Measurements from ENCODE around the gene KCTD7. TPM values are rescaled to one million over a fixed set of nuclear protein-coding genes. Genes with fewer than 3 reads are reported as not detected.

The KCTD7 gene
- total RNA-seq, 1 experiment from 2014 or later = 5.5 TPM

- TF ChIP-seq EZH2 (IDR thresholded peaks at IDR 0.05; ENCODE audit: low read length, unreplicated experiment) (no peak), EZH2phosphoT487 (IDR thresholded peaks at IDR 0.05; ENCODE audit: borderline replicate concordance, low read length) (no peak)
- TF ChIP-seq, protein P1, sequence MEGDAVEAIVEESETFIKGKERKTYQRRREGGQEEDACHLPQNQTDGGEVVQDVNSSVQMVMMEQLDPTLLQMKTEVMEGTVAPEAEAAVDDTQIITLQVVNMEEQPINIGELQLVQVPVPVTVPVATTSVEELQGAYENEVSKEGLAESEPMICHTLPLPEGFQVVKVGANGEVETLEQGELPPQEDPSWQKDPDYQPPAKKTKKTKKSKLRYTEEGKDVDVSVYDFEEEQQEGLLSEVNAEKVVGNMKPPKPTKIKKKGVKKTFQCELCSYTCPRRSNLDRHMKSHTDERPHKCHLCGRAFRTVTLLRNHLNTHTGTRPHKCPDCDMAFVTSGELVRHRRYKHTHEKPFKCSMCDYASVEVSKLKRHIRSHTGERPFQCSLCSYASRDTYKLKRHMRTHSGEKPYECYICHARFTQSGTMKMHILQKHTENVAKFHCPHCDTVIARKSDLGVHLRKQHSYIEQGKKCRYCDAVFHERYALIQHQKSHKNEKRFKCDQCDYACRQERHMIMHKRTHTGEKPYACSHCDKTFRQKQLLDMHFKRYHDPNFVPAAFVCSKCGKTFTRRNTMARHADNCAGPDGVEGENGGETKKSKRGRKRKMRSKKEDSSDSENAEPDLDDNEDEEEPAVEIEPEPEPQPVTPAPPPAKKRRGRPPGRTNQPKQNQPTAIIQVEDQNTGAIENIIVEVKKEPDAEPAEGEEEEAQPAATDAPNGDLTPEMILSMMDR (conservative IDR thresholded peaks at IDR 0.05; ENCODE audit: low read depth, low read length) = no peak
- no TSS peak for BruUV-seq (replicated peaks)
- H3K4me3 ChIP-seq (ENCODE audit: low read length) = no peak overlapping the region
- H2AFZ ChIP-seq (ENCODE audit: low read length) = no peak overlapping the region
- ChIA-PET POLR2A (ENCODE audit: unreplicated experiment) (interaction anchor here (0.6 kb wide), 1 partner anchor 84 kb away, joined by 3 read pairs; no protein-coding TSS in a partner anchor), CTCF (no interaction called here)
- DNase-seq = no peak
- no peak overlapping the region for H3K27ac ChIP-seq (ENCODE audit: low read length)
- H3K27me3 ChIP-seq (ENCODE audit: low read length) = no peaks in the 10 kb centered on the region
- no peak for ATAC-seq
- H3F3A ChIP-seq (ENCODE audit: low read length, unreplicated experiment) = no peaks in the 10 kb centered on the region
- no peaks in the 10 kb centered on the region for H3K9me3 ChIP-seq (ENCODE audit: low read length)
- no peak overlapping the region for H3K4me2 ChIP-seq (ENCODE audit: low read length)
- peaks cover 17% of the 10 kb centered on the region for H3K4me1 ChIP-seq (ENCODE audit: insufficient read depth, low read length)
- H3K9me2 ChIP-seq (replicated peaks; ENCODE audit: low read length) = no peaks in the 10 kb centered on the region
- no peaks in the 10 kb centered on the region for H3K36me3 ChIP-seq (ENCODE audit: low read depth, low read length)
- H4K20me1 ChIP-seq (ENCODE audit: low read length) = no peaks in the 10 kb centered on the region
- no peak overlapping the region for H3K9ac ChIP-seq (ENCODE audit: low read length)
- intact Hi-C loops (cut with micrococcal nuclease) = no loop called here
- peaks cover 44% of the 10 kb centered on the region for H3K79me2 ChIP-seq (ENCODE audit: low read length)
Measured at GRCh38 chr7:66689081-66689480, 60.4 kb downstream of the KCTD7 start.

DNA sequence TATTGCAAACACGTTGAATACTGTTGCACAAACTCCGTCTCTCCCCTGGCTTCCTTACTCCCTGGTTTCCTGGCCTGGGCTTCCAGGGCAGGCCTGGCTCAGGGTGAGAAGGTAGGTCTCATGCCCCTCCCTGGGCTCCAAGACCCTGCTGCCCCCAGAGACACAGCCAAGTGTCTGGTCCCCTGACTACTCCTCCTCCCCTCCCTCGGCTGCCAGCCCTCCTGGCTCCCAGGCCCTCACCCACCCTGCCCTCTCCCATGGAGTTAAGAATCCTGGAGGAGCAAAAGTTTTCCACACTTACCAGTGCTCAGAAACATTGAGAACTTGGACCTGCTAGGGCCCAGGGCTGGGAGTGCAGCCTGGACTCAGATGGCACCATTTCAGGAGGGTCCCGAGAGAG is 64.7 kb downstream of the KCTD7 start:
- no peaks in the 10 kb centered on the region for H3F3A ChIP-seq (ENCODE audit: low read length, unreplicated experiment)
- H3K27ac ChIP-seq (ENCODE audit: low read length) = no peak overlapping the region
- no peak overlapping the region for H3K9ac ChIP-seq (ENCODE audit: low read length)
- no peaks in the 10 kb centered on the region for H4K20me1 ChIP-seq (ENCODE audit: low read length)
- H3K9me3 ChIP-seq (ENCODE audit: low read length) = no peaks in the 10 kb centered on the region
- DNase-seq (no peak), ATAC-seq (no peak)
- CTCF ChIA-PET = no interaction called here
- no peaks in the 10 kb centered on the region for H3K9me2 ChIP-seq (replicated peaks; ENCODE audit: low read length)
- TF ChIP-seq EZH2 (IDR thresholded peaks at IDR 0.05; ENCODE audit: low read length, unreplicated experiment) = no peak
- TF ChIP-seq, protein P1 (conservative IDR thresholded peaks at IDR 0.05; ENCODE audit: low read depth, low read length) = no peak
- no peak for TF ChIP-seq EZH2phosphoT487 (IDR thresholded peaks at IDR 0.05; ENCODE audit: borderline replicate concordance, low read length)
- intact Hi-C loops (cut with micrococcal nuclease) = no loop called here
- no peaks in the 10 kb centered on the region for H3K27me3 ChIP-seq (ENCODE audit: low read length)
- POLR2A ChIA-PET (ENCODE audit: unreplicated experiment) = no interaction called here
- no peaks in the 10 kb centered on the region for H3K36me3 ChIP-seq (ENCODE audit: low read depth, low read length)
- H2AFZ ChIP-seq (ENCODE audit: low read length) = no peak overlapping the region
- no peak overlapping the region for H3K4me2 ChIP-seq (ENCODE audit: low read length)
- peaks cover 4% of the 10 kb centered on the region; the same call in 1 of the 2 replicates for H3K79me2 ChIP-seq (ENCODE audit: low read length)
- no peak overlapping the region for H3K4me3 ChIP-seq (ENCODE audit: low read length)
- no peaks in the 10 kb centered on the region for H3K4me1 ChIP-seq (ENCODE audit: insufficient read depth, low read length)
- no TSS peak for BruUV-seq (replicated peaks)

Other genes starting within 250 kb of the KCTD7 start
- gene RABGEF1, start 111.9 kb downstream of the KCTD7 start, total RNA-seq (2014; rRNA removed) = 19.8 and 20.8 TPM in 2 replicates